Midbrain (tissue), 1 donor: Measurements from ENCODE around the gene LTA.
A peak's percentile ranks its signal among the peaks of the same experiment; 100 is the strongest.

Source experiments
- DNase-seq: peaks from one replicate; lab custom pipeline; 2025; lab: John Stamatoyannopoulos, UW

LTA gene

DNA sequence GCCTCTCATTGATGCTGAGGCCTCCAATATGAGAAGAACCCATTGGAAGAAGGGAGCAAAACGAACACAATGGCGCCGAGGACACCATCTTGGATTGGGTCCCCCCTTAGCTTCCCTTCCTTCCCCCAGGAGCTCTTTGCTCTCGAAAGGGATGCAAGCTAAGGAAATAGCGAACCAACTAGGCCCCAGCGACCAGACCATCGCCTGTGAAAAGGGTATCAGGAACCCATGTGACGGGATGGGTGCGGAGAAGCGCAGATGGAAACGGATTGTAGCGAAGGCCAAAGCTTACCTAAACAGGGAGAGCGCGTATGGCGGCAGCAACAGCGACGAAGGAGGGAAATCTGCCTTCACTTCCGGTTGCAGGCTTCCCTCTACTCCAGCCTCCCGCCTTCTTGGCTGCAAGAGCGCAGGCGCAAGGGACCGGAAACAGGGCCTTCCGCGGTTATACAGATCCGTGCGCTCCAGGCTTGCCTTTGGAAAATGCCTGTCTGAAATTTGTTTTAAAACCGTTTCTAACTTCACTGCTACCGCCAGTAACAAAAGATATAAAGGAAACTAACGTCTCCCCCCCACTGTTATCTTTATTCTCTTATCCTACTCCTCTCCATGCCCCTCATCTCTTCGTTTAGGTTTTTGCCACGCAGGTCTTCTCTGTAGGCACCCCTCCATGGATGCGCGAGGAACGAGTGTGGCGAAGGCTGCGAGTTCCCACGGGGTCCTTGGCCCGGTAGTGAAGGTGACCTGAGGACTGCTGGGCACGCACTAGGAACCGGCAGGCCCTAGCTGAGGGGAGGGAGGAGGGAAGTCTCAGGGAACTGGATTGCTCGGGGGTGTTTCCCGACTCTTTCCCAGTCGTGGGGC, 30.2 kb upstream of the LTA start, which contains the start of gene DDX39B:
Gene DDX39B (minus strand): TSS at position 346 of the 864 bp plus-strand sequence. CDS start 1,471 bp downstream, outside the sequence.
- DNase-seq: peak; percentile 97

DNA sequence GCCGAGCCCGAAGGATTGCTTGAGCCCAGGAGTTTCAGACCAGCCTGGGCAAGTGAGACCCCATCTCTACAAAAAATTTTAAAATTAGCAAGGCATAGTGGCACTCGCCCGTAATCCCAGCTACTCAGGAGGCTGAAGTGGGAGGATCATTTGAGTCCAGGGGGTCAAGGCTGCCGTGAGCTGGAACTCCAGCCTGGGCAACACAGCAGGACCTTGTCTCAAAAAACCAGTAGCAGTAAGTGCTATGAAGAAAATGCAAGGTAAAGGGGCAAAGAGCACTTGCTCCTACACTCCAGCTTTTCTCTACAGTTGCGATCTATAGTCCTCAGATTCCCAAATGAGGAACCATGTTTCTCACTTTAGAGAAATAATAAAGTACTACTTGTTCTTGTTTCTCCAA, 28.4 kb upstream of the LTA start:
- no peak for DNase-seq

DNA sequence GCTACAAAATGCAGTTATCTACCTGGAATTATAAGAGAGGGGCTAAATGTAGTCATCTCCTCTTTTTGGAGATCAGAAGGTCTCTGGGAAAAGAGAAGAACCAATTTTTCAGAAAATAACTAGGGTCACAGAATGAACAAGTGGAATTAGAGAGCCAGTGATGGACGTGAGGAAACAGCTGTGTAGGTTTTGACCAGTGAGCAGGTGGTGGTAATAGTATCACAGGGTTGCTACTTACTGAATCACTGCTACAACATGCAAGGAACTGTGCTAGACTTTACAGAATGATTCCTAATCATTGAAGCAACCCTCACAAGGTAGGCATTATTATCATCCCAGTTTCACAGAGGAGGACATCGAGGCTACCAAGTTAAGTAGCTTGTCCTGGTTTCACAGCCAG, 27.4 kb upstream of the LTA start:
- DNase-seq: no peak

DNA sequence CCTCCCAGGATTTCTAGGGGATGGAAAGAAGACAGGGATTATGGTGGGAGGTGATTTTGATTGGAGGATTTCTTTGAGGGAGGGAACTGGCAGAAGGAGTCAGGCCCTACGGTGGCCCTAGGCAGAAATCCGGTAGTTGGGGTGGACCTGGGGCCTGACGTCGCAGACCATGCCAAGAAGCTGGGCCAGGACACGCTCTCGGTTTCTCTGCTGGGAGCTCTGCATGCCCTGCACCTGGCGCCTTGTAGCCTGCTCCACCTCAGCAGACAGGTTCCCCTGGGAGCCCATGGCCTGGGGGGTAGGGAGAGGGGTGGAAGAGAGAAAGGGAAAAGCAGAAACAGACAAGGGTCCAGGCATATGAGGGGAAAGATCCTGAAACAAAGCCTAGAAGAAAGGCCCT, 26.8 kb upstream of the LTA start:
- DNase-seq: no peak

DNA sequence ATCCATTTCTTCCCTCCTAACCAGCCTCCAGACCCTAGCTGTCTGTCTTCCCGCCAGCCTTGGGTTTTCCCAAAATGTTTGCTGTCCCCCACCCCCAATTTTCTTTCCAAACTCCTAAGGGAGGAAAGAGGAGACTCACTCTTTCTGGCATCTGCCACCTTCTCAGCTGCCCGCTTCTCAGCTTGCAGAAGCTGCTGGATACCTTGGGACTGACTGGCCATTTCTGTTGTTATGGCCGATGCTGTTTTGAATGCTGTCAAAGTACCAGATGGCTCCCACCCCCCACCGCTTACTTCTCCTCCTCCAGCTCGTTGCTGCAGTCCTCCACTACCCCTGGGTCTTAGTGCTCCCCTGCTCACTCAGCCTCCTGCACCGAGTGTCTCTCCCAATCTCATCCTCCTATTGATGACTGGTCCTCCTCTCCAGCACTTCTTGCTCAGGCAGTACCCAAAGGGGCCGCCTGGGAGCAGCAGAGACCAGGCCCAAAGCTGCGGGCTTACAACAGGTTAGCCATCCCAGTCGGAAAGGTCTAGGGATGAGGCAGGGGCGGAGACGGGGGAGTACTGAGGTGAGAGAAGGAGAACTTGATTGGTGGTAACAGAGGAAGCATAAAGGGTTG, 25.6 kb upstream of the LTA start, which contains the start of gene ATP6V1G2:
Gene ATP6V1G2 (minus strand): TSS at position 270 of the 619 bp plus-strand sequence. CDS start 49 bp downstream, at position 221.
- peak; percentile 91 for DNase-seq

DNA sequence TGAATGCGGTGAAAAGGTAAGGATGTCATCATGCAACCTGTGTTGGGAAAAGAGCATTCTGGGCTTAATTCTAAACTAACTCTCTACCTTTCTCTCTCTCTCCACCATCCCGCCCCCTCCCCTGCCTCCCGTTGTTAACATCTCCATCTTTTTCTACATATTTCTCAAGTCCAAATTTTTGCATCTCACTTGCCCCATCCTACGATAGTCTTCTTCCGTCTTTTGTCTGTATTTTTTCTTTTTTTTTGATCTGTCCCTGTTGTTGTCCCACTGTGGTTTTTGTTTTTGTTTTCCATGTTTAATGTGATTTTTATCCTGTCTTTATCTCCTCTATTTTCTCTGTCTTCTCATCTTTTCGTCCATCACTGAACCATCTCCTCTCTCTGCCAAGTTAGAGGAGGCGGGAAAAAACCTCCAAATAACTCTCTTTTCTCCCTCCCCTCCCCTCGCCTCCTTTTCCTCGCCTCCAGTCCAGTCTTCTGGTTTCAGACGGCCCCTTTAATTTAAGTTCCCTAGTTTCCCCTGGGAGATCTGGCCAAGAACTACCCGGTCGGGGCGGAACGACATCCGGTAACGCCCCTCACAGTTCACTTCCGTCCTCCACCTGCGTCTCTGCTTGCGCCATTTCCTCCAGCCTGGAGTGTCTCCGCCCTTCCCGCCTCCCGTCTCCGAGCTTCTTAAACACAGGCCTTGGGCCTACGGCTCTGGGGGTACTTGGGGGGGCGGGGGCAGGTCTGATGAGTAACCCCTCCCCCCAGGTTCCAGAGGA, 24.9 kb upstream of the LTA start, which contains the start of gene NFKBIL1:
Gene NFKBIL1 (plus strand): TSS at position 651 of the 769 bp plus-strand sequence. CDS start 87 bp downstream, at position 738.
- peak; percentile 97 for DNase-seq

- DNase-seq: no peak
Measured at GRCh38 chr6:31547727-31548543, 24.2 kb upstream of the LTA start.

- no peak for DNase-seq
Measured at GRCh38 chr6:31548544-31548873, 23.6 kb upstream of the LTA start.

- DNase-seq: peak; percentile 24
Measured at GRCh38 chr6:31551371-31551770, 20.7 kb upstream of the LTA start.

DNA sequence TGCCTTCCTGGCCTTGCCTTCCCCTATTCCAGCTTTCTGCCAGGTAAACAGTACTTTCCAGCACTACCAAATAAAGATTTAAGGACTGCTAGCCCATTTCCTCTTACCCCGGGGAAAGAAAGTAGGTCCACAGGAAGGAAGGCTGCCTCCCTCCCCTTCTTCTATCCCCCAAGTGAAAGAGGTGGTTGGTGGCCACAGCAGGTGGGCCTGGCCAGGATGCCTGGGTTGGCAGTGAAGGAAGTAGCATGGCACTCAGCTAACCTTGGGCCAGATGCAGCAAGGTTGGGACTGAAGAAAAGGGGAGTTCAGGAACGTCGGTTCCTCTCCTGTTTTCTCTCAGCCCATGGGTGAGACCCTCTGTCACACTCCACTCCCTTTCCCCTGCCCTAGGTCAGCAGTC, 15.8 kb upstream of the LTA start:
- DNase-seq: no peak

DNA sequence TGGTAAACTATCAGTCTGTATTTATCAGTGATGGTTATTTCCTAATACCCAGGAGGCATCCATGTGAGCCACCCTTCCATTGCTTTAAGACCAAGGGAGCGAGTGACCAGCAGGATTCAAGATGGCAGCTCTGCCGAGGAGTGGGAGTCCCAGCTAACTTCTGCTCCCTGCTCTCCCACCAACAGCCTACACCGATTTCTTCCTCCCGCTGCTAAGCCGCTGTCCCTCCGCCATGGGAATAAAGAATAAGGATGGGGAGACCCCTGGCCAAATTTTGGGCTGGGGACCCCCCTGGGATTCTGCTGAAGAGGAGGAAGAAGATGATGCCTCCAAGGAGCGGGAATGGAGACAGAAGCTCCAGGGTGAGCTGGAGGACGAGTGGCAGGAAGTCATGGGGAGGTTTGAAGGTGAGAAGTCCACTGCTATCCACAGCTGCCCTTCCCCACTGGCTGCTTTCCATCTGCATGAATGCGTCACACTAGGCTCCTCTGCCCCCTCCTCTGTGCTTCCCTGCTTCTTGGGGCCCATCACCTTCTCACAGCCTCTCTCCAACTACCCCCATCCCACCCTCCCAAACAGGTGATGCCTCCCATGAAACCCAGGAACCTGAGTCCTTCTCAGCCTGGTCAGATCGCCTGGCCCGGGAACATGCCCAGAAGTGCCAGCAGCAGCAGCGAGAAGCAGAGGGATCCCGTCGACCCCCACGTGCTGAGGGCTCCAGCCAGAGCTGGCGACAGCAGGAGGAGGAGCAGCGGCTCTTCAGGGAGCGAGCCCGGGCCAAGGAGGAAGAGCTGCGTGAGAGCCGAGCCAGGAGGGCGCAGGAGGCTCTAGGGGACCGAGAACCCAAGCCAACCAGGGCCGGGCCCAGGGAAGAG, 14.4 kb upstream of the LTA start:
- DNase-seq: no peak

DNA sequence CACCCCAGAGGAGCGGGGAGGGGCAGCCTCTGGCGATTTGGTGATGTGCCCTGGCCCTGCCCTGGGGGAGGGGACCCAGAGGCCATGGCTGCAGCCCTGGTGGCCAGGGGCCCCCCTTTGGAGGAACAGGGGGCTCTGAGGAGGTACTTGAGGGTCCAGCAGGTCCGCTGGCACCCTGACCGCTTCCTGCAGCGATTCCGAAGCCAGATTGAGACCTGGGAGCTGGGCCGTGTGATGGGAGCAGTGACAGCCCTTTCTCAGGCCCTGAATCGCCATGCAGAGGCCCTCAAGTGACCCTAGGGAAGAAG, 13.8 kb upstream of the LTA start:
- no peak for DNase-seq

- DNase-seq: peak; percentile 47
Measured at GRCh38 chr6:31558631-31559500, 13.2 kb upstream of the LTA start.

DNA sequence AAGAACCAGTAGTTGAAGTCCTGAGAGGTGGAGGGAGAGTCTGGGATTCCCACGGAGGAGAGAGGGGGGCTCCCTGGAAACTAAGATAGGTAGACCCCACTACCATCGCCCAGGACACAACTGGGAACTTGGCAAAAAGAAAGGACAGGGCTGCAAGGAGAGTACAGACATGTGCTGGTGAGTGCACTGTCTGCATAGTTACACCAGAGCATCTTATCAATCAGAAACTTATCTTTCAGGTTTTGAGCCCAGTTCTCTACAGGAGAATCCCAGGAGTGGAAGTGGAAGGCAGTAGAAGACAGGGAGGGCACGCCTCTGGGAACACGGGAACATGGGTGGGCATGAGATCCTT, 12.5 kb upstream of the LTA start:
- DNase-seq: no peak

- DNase-seq: peak; percentile 8
Measured at GRCh38 chr6:31559958-31560696, 12.0 kb upstream of the LTA start.

DNA sequence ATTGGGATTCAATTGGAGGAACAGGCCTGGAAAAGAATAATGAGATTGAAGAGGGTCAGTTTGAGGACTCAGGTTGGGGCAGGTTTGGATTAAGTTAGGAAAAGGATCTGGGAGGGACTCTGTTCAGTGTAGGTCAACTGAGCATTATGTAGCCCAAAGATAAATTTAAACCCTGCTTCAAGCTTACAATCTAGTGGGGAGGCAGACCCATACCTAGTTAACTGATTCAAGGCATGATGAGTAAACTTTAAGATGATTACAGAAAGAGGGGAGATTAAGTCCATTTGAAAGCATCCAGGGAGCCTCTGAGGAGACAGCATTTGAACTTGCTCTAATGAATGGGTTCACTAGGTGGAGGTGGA, 11.4 kb upstream of the LTA start:
- DNase-seq: no peak

GRCh38 chr6:31567531-31568370, 4.3 kb upstream of the LTA start:
- DNase-seq: no peak

DNA sequence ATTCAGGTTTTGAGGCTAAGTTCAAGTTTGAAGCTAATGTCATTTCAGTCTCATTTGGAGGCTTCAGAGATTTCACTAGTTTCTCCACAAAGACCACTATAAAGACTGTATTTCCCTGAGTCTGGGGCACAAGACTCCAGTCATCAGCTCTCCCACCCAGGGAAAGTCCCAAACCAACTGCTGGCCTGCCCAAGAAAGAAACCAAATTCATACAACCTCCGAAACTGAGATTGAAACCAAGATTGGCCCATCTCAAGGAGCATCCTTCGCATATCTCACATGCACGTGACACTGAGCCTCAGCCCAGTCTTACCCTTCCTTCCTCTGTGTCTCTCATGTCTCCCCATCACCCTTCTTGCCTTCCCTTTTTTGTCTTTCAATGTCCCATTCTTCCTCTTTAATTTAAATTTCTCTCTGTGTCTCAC, 3.5 kb upstream of the LTA start:
- no peak for DNase-seq
